WTC11 (cell line): ENCODE results near the gene UAP1. TPM values are rescaled to one million over a fixed set of nuclear protein-coding genes. Genes with fewer than 3 reads are reported as not detected.

ENCODE experiments used
- ATAC-seq: fragments of 200-7000 bp; cut with Tn5 transposase; 2 replicates; pipeline ENCODE4 v1.10.0; 2021; ENCODE audit warnings: mild to moderate bottlenecking, moderate library complexity
- CTCF ChIA-PET: fragments of 300-600 bp; sonication (Branson Sonifier 250); formaldehyde crosslinking; loops from one replicate; lab custom pipeline; 2021; ENCODE audit warnings: antibody characterized with exemption; lab: Charles Lee
- POLR2A ChIA-PET: fragments of 350-600 bp; sonication (Branson Sonifier 250); formaldehyde crosslinking; loops from one replicate; lab custom pipeline; 2021; ENCODE audit warnings: antibody characterized with exemption; lab: Charles Lee
- DNase-seq: peaks from one replicate; pipeline ENCODE4 v3.0.0; 2021; ENCODE audit warnings: low spot score
- H3K27ac Mint-ChIP-seq: 2 replicates; pipeline ENCODE4 v1.8.0; 2021; ENCODE audit warnings: mixed read lengths
- H3K27me3 Mint-ChIP-seq: 2 replicates; pipeline ENCODE4 v1.8.0; 2021; ENCODE audit warnings: low read depth, mild to moderate bottlenecking, moderate library complexity, mixed read lengths
- H3K36me3 Mint-ChIP-seq: 2 replicates; pipeline ENCODE4 v1.8.0; 2021; ENCODE audit warnings: mixed read lengths
- H3K4me1 Mint-ChIP-seq: 2 replicates; pipeline ENCODE4 v1.8.0; 2022; ENCODE audit warnings: mixed read lengths
- H3K4me3 Mint-ChIP-seq: 2 replicates; pipeline ENCODE4 v1.8.0; 2021; ENCODE audit warnings: mild to moderate bottlenecking, moderate library complexity, mixed read lengths
- H3K9me3 Mint-ChIP-seq: 2 replicates; pipeline ENCODE4 v1.8.0; 2021; ENCODE audit warnings: mixed read lengths
- E2F4 ChIP-seq: sonication (generic); formaldehyde crosslinking; IDR thresholded peaks from 2 replicates; pipeline ENCODE4 v1.8.1; 2022; ENCODE audit warnings: low read depth, mild to moderate bottlenecking, moderate library complexity, missing genetic modification reagents, borderline replicate concordance
- EMX1 ChIP-seq: fragments of 250-450 bp; sonication (Bioruptor Pico); IDR thresholded peaks from 2 replicates; pipeline ENCODE4 v1.8.0; 2021; ENCODE audit warnings: mild to moderate bottlenecking
- GRHL2 ChIP-seq: fragments of 250-450 bp; sonication (Bioruptor Pico); IDR thresholded peaks from 2 replicates; pipeline ENCODE4 v1.8.0; 2022; ENCODE audit warnings: mild to moderate bottlenecking, moderate library complexity; ENCODE audit not compliant: insufficient replicate concordance, severe bottlenecking
- GTF2I ChIP-seq: fragments of 250-450 bp; sonication (Bioruptor Pico); conservative IDR thresholded peaks from 2 replicates; pipeline ENCODE4 v1.4.0; 2021; ENCODE audit warnings: mild to moderate bottlenecking
- JUN ChIP-seq: sonication (generic); formaldehyde crosslinking; IDR thresholded peaks from 2 replicates; pipeline ENCODE4 v1.8.0; 2023; ENCODE audit warnings: mild to moderate bottlenecking, missing genetic modification reagents
- KAT7 ChIP-seq: sonication (generic); formaldehyde crosslinking; IDR thresholded peaks from 2 replicates; pipeline ENCODE4 v1.8.1; 2023; ENCODE audit warnings: missing genetic modification reagents, mild to moderate bottlenecking, borderline replicate concordance
- MLX ChIP-seq: sonication (generic); formaldehyde crosslinking; IDR thresholded peaks from 2 replicates; pipeline ENCODE4 v1.8.1; 2023; ENCODE audit warnings: mild to moderate bottlenecking, missing genetic modification reagents, moderate library complexity
- TCF7 ChIP-seq: sonication (generic); formaldehyde crosslinking; IDR thresholded peaks from 2 replicates; pipeline ENCODE4 v1.8.0; 2022; ENCODE audit warnings: mild to moderate bottlenecking, low read depth, missing genetic modification reagents, moderate library complexity
- USF1 ChIP-seq: sonication (generic); formaldehyde crosslinking; IDR thresholded peaks from 2 replicates; pipeline ENCODE4 v1.8.0; 2022; ENCODE audit warnings: mild to moderate bottlenecking, missing genetic modification reagents
- ZBTB43 ChIP-seq: sonication (generic); formaldehyde crosslinking; IDR thresholded peaks from 2 replicates; pipeline ENCODE4 v1.8.1; 2023; ENCODE audit warnings: mild to moderate bottlenecking, missing genetic modification reagents
- ZNF232 ChIP-seq: sonication (generic); formaldehyde crosslinking; IDR thresholded peaks from 2 replicates; pipeline ENCODE4 v1.8.0; 2022; ENCODE audit warnings: mild to moderate bottlenecking, missing genetic modification reagents
- ZNF263 ChIP-seq: sonication (generic); formaldehyde crosslinking; IDR thresholded peaks from 2 replicates; pipeline ENCODE4 v1.8.1; 2022; ENCODE audit warnings: low read depth, mild to moderate bottlenecking, moderate library complexity, missing genetic modification reagents
- ZNF396 ChIP-seq: fragments of 250-450 bp; sonication (Bioruptor Pico); IDR thresholded peaks from 2 replicates; pipeline ENCODE4 v1.8.0; 2021; ENCODE audit warnings: mild to moderate bottlenecking, moderate library complexity, borderline replicate concordance
- ZNF532 ChIP-seq: fragments of 250-450 bp; sonication (Bioruptor Pico); IDR thresholded peaks from 2 replicates; pipeline ENCODE4 v1.9.0; 2021; ENCODE audit warnings: mild to moderate bottlenecking, borderline replicate concordance
- ZNF671 ChIP-seq: fragments of 250-450 bp; sonication (Bioruptor Pico); IDR thresholded peaks from 2 replicates; pipeline ENCODE4 v1.8.0; 2021; ENCODE audit warnings: mild to moderate bottlenecking
- total RNA-seq: library from RNA; stranded (reverse); gene quantifications from 3 replicates; pipeline ENCODE4 v1.2.3, GENCODE V29; 2021

The UAP1 gene
- total RNA-seq, 1 experiment from 2014 or later = 31.1 TPM

GRCh38 chr1:162571696-162572095 lies 10.2 kb downstream of the UAP1 start:
- no peak for DNase-seq
- H3K4me1 Mint-ChIP-seq = peaks cover 4% of the 10 kb centered on the region
- ChIA-PET CTCF (no interaction called here), POLR2A (interaction anchor here (0.6 kb wide), 1 partner anchor 223 kb away, joined by 3 read pairs; no protein-coding TSS in a partner anchor)
- no peak for ATAC-seq
- TF ChIP-seq USF1 (no peak), MLX (CRISPR knock-in tag) (no peak), ZNF263 (CRISPR knock-in tag) (no peak), ZNF396 (CRISPR knock-in tag) (no peak), ZNF532 (CRISPR knock-in tag) (no peak), ZNF671 (CRISPR knock-in tag) (no peak), GRHL2 (no peak), ZBTB43 (no peak), GTF2I (CRISPR knock-in tag) (no peak)
- peaks cover 9% of the 10 kb centered on the region for H3K36me3 Mint-ChIP-seq
- H3K4me3 Mint-ChIP-seq = no peak overlapping the region
- no peaks in the 10 kb centered on the region for H3K9me3 Mint-ChIP-seq
- H3K27ac Mint-ChIP-seq = no peak overlapping the region
- H3K27me3 Mint-ChIP-seq = no peaks in the 10 kb centered on the region

- DNase-seq (no peak), ATAC-seq (no peak)
- Mint-ChIP-seq H3K4me1 (peaks cover 4% of the 10 kb centered on the region), H3K27ac (no peak overlapping the region), H3K36me3 (peaks cover 6% of the 10 kb centered on the region; the same call in 1 of the 2 replicates), H3K9me3 (no peaks in the 10 kb centered on the region), H3K27me3 (no peaks in the 10 kb centered on the region), H3K4me3 (no peak overlapping the region)
- TF ChIP-seq EMX1 (CRISPR knock-in tag) = no peak
- TF ChIP-seq ZNF671 (CRISPR knock-in tag) = no peak
- no peak for TF ChIP-seq KAT7 (CRISPR knock-in tag)
- TF ChIP-seq ZNF232 (CRISPR knock-in tag) = no peak
- TF ChIP-seq JUN = no peak
- no peak for TF ChIP-seq TCF7
- TF ChIP-seq E2F4 (CRISPR knock-in tag) = no peak
- POLR2A ChIA-PET = interaction anchor here (0.7 kb wide), 1 partner anchor 12 kb away, joined by 4 read pairs; no protein-coding TSS in a partner anchor
- CTCF ChIA-PET = no interaction called here
Measured at GRCh38 chr1:162573136-162573535, 11.6 kb downstream of the UAP1 start.
